DND-41 (cell line): ENCODE results near the gene ACAD9.

ENCODE experiments used
- ATAC-seq: fragments of 200-7000 bp; cut with Tn5 transposase; 3 replicates; pipeline ENCODE4 v1.9.1; 2021; ENCODE audit warnings: low read depth; ENCODE audit not compliant: insufficient read depth
- DNase-seq: peaks from one replicate; pipeline ENCODE4 v3.0.0-alpha.2; 2020
- H2AFZ ChIP-seq: 2 replicates; pipeline ENCODE4 v1.6.0; 2012; ENCODE audit warnings: low read depth, low read length
- H3K27ac ChIP-seq: 2 replicates; pipeline ENCODE4 v1.5.1; 2012; ENCODE audit warnings: low read length, inconsistent platforms
- H3K27me3 ChIP-seq: fragments of 200-600 bp; sonication (generic); 2 replicates; pipeline ENCODE4 v1.6.0; 2012; ENCODE audit warnings: low read length, mild to moderate bottlenecking, inconsistent platforms; ENCODE audit not compliant: insufficient read depth, poor library complexity
- H3K36me3 ChIP-seq: 2 replicates; pipeline ENCODE4 v1.5.1; 2012; ENCODE audit warnings: low read length, inconsistent platforms; ENCODE audit not compliant: insufficient read depth
- H3K4me1 ChIP-seq: 2 replicates; pipeline ENCODE4 v1.5.1; 2012; ENCODE audit warnings: mild to moderate bottlenecking, low read length; ENCODE audit not compliant: insufficient read depth
- H3K4me2 ChIP-seq: 2 replicates; pipeline ENCODE4 v1.6.0; 2012; ENCODE audit warnings: mild to moderate bottlenecking, moderate library complexity, low read length, inconsistent platforms; ENCODE audit not compliant: insufficient read depth
- H3K4me3 ChIP-seq, 2 experiments: fragments of 200-600 bp in 1 of 2; shearing (Covaris generic) in 1 of 2; 2 replicates each; pipeline ENCODE4 v1.5.1; 2012 to 2016; ENCODE audit warnings: inconsistent platforms in 2 of 2, low read length in 2 of 2, mild to moderate bottlenecking in 2 of 2, low read depth in 1 of 2, moderate library complexity in 1 of 2
- H3K79me2 ChIP-seq: 2 replicates; pipeline ENCODE4 v1.6.0; 2012; ENCODE audit warnings: low read length, inconsistent platforms; ENCODE audit not compliant: insufficient read depth
- H3K9ac ChIP-seq: 2 replicates; pipeline ENCODE4 v1.6.0; 2012; ENCODE audit warnings: low read depth, mild to moderate bottlenecking, inconsistent platforms, low read length, moderate library complexity
- H3K9me3 ChIP-seq: 2 replicates; pipeline ENCODE4 v1.5.1; 2012; ENCODE audit warnings: low read length, moderate library complexity, mild to moderate bottlenecking, inconsistent platforms; ENCODE audit not compliant: insufficient read depth, severe bottlenecking
- H4K20me1 ChIP-seq: 2 replicates; pipeline ENCODE4 v1.6.0; 2012; ENCODE audit warnings: low read length; ENCODE audit not compliant: insufficient read depth
- EZH2 ChIP-seq: IDR thresholded peaks from 3 replicates; pipeline ENCODE4 v1.6.1; 2012; ENCODE audit warnings: borderline replicate concordance, low read depth, mild to moderate bottlenecking, moderate library complexity, low read length, inconsistent platforms; ENCODE audit not compliant: severe bottlenecking
- TF ChIP-seq, protein P1 (sequence below): IDR thresholded peaks from 2 replicates; pipeline ENCODE4 v1.5.1; 2012; ENCODE audit warnings: borderline replicate concordance, low read length, moderate library complexity, mild to moderate bottlenecking; ENCODE audit not compliant: poor library complexity, severe bottlenecking; ENCODE audit errors: extremely low read depth

Gene ACAD9

DNA sequence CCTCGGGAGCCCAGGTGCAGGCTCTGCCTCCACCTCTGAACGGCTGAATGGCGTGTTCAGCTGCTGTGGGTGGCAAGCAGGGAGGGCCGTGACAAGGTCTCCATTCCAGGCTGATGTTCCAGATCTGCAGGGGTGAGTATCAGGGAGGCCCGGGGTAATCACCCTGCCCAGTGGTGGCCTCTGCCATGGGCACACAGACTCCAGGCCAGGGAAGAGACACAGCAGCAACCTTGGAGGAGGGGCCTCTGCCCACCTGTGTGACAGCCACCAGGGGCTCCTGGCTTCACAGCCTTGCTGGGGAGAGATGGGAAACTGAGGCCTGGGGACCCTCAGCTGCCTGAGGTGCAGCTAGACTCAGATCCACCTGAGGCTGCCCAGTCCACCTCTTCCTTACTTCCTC lies 25.6 kb upstream of the ACAD9 start:
- H3K9ac ChIP-seq = no peak overlapping the region
- no peaks in the 10 kb centered on the region for H3K27me3 ChIP-seq
- H3K4me3 ChIP-seq = no peak overlapping the region
- no peak for DNase-seq
- no peak overlapping the region for H3K27ac ChIP-seq
- ATAC-seq = no peak
- no peaks in the 10 kb centered on the region for H3K79me2 ChIP-seq
- no peaks in the 10 kb centered on the region for H3K4me1 ChIP-seq
- no peak overlapping the region for H3K4me2 ChIP-seq
- TF ChIP-seq, protein P1, sequence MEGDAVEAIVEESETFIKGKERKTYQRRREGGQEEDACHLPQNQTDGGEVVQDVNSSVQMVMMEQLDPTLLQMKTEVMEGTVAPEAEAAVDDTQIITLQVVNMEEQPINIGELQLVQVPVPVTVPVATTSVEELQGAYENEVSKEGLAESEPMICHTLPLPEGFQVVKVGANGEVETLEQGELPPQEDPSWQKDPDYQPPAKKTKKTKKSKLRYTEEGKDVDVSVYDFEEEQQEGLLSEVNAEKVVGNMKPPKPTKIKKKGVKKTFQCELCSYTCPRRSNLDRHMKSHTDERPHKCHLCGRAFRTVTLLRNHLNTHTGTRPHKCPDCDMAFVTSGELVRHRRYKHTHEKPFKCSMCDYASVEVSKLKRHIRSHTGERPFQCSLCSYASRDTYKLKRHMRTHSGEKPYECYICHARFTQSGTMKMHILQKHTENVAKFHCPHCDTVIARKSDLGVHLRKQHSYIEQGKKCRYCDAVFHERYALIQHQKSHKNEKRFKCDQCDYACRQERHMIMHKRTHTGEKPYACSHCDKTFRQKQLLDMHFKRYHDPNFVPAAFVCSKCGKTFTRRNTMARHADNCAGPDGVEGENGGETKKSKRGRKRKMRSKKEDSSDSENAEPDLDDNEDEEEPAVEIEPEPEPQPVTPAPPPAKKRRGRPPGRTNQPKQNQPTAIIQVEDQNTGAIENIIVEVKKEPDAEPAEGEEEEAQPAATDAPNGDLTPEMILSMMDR = no peak
- H4K20me1 ChIP-seq = no peaks in the 10 kb centered on the region
- H2AFZ ChIP-seq = no peak overlapping the region
- peaks cover 37% of the 10 kb centered on the region for H3K9me3 ChIP-seq
- no peaks in the 10 kb centered on the region for H3K36me3 ChIP-seq

DNA sequence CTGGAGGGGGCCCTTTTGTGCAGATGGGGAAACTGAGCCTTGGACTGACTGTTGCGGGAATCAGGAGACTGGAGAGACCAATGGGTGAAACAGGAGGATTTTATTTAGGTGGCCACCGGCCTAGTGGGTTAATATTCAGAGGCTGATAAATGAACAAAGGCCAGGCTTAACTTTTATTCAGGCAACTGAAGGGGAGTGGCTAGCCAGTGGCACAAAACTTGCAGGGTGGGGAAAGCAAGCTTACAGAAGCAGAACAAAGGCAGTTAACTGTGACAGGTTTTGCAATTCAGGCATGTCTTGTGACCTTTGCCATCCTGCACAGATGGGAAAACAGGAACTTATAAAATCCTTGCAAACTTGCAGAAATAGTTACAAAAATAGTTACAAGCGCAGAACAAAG lies 24.9 kb upstream of the ACAD9 start:
- H3K9me3 ChIP-seq = peaks cover 43% of the 10 kb centered on the region
- DNase-seq = no peak

DNA sequence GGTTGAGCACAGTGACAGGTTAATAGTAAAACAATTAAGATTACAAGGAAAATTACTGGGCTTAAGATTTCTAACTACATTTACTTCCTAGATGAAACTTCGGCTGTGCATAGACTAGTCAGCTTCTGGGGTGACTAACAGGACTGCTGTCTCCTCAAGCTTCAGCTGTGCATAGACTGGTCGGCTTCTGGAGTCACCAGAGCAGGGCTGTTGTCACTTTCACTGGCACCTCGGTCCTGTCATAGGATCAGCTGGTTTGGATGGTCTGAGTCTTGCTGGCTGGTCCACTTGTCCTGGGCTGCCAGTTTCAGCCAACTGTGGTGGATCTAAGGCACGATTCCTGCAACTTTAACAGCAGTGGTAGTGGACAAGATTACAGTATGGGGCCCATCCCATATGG lies 23.9 kb upstream of the ACAD9 start:
- ATAC-seq = no peak
- peaks cover 54% of the 10 kb centered on the region for H3K9me3 ChIP-seq

More for the DNA sequence above, 24.9 kb upstream of the ACAD9 start:
- Histone ChIP-seq H4K20me1 (no peaks in the 10 kb centered on the region), H3K27ac (no peak overlapping the region), H3K9ac (no peak overlapping the region), H3K4me1 (no peaks in the 10 kb centered on the region), H3K36me3 (no peaks in the 10 kb centered on the region), H3K27me3 (no peaks in the 10 kb centered on the region), H3K4me2 (no peak overlapping the region), H3K79me2 (no peaks in the 10 kb centered on the region), H2AFZ (no peak overlapping the region), H3K4me3 (no peak overlapping the region)
- TF ChIP-seq EZH2 = no peak
- TF ChIP-seq, protein P1 = no peak
- ATAC-seq = no peak

More for the DNA sequence above, 23.9 kb upstream of the ACAD9 start:
- Histone ChIP-seq H3K79me2 (no peaks in the 10 kb centered on the region), H3K9ac (no peak overlapping the region), H3K36me3 (peaks cover 5% of the 10 kb centered on the region; the same call in 1 of the 2 replicates), H3K4me2 (no peak overlapping the region), H4K20me1 (no peaks in the 10 kb centered on the region), H3K4me3 (no peak overlapping the region), H3K4me1 (no peaks in the 10 kb centered on the region), H2AFZ (no peak overlapping the region), H3K27ac (no peak overlapping the region), H3K27me3 (no peaks in the 10 kb centered on the region)
- TF ChIP-seq, protein P1 = no peak
- no peak for TF ChIP-seq EZH2
- DNase-seq = no peak
